SH-SY5Y (cell line): ENCODE data around the gene MLIP.

ENCODE experiments used
- GATA2 ChIP-seq: IDR thresholded peaks from 2 replicates; pipeline ENCODE4 v1.6.1; 2011; ENCODE audit warnings: mild to moderate bottlenecking, low read depth, low read length
- GATA3 ChIP-seq: IDR thresholded peaks from 2 replicates; pipeline ENCODE4 v1.6.1; 2011; ENCODE audit warnings: low read depth, mild to moderate bottlenecking, low read length, moderate library complexity

DNA sequence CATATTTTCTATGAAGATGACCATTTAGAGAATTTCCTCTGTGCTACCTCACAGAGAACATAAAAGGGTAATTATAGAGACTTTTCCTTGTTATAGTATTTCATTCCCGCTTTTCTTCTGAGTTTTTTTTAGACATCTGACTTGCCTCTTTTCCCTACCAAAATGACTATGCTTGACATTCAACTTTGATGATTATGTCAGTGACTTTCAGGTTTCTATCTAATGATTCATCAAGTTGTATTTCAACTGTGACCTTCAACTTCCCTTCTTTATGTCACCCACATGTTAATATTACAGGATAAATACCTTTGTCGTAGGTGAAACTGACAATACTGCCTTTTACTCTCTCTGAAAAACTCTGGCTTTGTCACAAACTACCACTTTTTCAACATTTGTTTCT, 95.3 kb downstream of the MLIP start:
- TF ChIP-seq GATA3 (no peak), GATA2 (no peak)
